ENCODE results near the gene TRMT5.

The TRMT5 gene

DNA sequence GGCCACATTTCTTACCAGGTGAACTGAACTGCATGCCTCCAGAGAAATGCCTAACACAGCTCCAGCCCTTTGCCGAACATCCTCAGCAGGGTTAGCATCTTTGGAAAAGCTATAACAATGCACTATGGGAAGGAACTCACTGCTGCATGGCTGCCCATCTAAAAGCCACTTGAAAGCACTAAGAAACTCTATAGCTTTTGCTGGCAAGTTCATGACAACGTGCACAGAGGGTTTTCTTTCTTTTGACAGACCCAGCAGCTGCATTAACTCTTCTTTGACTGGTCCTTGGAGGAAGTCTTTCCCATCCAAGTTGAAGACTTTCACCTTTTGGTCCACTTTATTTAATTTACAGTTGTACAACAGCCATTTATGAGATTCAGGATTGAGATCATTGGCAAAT, 5.3 kb downstream of the TRMT5 start:
- in situ Hi-C loops (cut with HindIII; ENCODE audit: low pct_unique_long_range_greater_than_20kb, low sequenced_read_pairs): no loop called here
- DNase-seq (ENCODE audit: low read depth in 1 of 2, low spot score in 1 of 2): no peak
- no peak for TF ChIP-seq JUND (IDR thresholded peaks at IDR 0.05; ENCODE audit: low read depth)

GRCh38 chr14:60974090-60974651, 6.7 kb downstream of the TRMT5 start:
- DNase-seq (ENCODE audit: low read depth in 1 of 2, low spot score in 1 of 2): no peak
- TF ChIP-seq JUND (IDR thresholded peaks at IDR 0.05; ENCODE audit: low read depth): no peak
- in situ Hi-C loops (cut with HindIII; ENCODE audit: low pct_unique_long_range_greater_than_20kb, low sequenced_read_pairs): no loop called here

GRCh38 chr14:60973070-60973469, 7.8 kb downstream of the TRMT5 start:
- in situ Hi-C loops (cut with HindIII; ENCODE audit: low pct_unique_long_range_greater_than_20kb, low sequenced_read_pairs): no loop called here
- TF ChIP-seq JUND (IDR thresholded peaks at IDR 0.05; ENCODE audit: low read depth): no peak
- no peak for DNase-seq (ENCODE audit: low read depth in 1 of 2, low spot score in 1 of 2)

GRCh38 chr14:60972295-60972694, 8.6 kb downstream of the TRMT5 start:
- no peak for TF ChIP-seq JUND (IDR thresholded peaks at IDR 0.05; ENCODE audit: low read depth)
- no peak for DNase-seq (ENCODE audit: low read depth in 1 of 2, low spot score in 1 of 2)
- in situ Hi-C loops (cut with HindIII; ENCODE audit: low pct_unique_long_range_greater_than_20kb, low sequenced_read_pairs): no loop called here

DNA sequence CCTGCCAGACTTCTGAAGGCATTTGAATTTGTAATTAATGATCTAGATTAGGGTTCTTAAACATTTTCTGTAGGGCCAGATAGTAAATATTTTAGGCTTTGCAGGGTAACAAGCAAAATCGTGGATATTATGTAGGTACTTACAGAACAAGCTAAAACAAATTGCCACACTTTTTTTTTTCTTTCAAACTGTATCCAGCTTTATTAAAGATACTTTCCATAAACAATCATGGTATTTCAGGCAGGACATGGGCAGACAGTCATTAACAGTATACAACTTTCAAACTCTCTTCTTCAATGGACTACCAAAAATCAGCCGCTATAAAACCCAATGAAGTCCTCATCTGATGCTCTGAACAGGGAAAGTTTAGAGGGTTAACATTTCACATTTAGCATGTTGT, 9.6 kb downstream of the TRMT5 start:
- in situ Hi-C loops (cut with HindIII; ENCODE audit: low pct_unique_long_range_greater_than_20kb, low sequenced_read_pairs): no loop called here

GRCh38 chr14:60970146-60970545, 10.7 kb downstream of the TRMT5 start:
- DNase-seq (ENCODE audit: low read depth in 1 of 2, low spot score in 1 of 2): no peak
- no peak for TF ChIP-seq JUND (IDR thresholded peaks at IDR 0.05; ENCODE audit: low read depth)
- in situ Hi-C loops (cut with HindIII; ENCODE audit: low pct_unique_long_range_greater_than_20kb, low sequenced_read_pairs): no loop called here

More for the DNA sequence above, 9.6 kb downstream of the TRMT5 start:
- DNase-seq (ENCODE audit: low read depth in 1 of 2, low spot score in 1 of 2): no peak
- no peak for TF ChIP-seq JUND (IDR thresholded peaks at IDR 0.05; ENCODE audit: low read depth)

DNA sequence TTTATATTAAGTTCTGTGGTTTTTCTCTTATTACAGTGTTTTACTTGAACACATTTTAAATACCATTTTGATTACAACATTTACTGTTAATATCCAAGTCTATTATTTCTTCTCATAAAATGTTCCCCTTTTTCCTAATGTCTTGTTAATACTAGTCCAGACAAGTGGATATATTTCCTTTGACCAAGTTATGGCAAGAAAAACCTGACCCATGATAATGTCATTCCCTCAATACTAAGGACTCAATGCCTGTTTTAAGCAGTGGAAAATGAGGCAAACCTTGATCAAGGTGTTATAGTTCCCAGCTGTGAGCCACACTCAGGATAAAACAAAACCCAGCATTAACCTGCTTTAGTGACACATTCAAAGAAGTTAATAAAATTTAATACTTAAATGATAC, 12.2 kb downstream of the TRMT5 start:
- TF ChIP-seq JUND (IDR thresholded peaks at IDR 0.05; ENCODE audit: low read depth): no peak
- in situ Hi-C loops (cut with HindIII; ENCODE audit: low pct_unique_long_range_greater_than_20kb, low sequenced_read_pairs): no loop called here
- DNase-seq (ENCODE audit: low read depth in 1 of 2, low spot score in 1 of 2): no peak

- DNase-seq (ENCODE audit: low read depth in 1 of 2, low spot score in 1 of 2): no peak
- in situ Hi-C loops (cut with HindIII; ENCODE audit: low pct_unique_long_range_greater_than_20kb, low sequenced_read_pairs): no loop called here
- no peak for TF ChIP-seq JUND (IDR thresholded peaks at IDR 0.05; ENCODE audit: low read depth)
Measured at GRCh38 chr14:60968099-60968498, 12.8 kb downstream of the TRMT5 start.

DNA sequence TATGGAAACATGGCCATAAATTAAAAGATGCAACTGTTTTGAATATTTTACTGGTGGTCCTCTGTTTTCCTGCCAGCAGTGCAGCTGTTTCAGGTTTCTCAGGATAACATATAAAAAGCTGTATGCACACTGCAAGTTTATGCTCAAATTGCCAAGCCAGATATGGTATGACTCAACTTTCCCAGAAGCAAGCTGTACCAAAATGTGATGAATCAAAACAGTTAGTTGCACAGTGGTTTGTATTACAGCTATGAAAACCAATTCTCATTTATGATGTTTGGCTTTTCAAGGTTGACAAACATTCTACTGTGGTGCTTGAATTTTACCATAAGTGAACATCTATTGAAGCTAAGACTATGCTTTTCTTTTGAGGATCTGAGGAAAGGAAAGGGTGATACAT, 15.5 kb downstream of the TRMT5 start:
- in situ Hi-C loops (cut with HindIII; ENCODE audit: low pct_unique_long_range_greater_than_20kb, low sequenced_read_pairs): no loop called here
- no peak for DNase-seq (ENCODE audit: low read depth in 1 of 2, low spot score in 1 of 2)
- no peak for TF ChIP-seq JUND (IDR thresholded peaks at IDR 0.05; ENCODE audit: low read depth)

DNA sequence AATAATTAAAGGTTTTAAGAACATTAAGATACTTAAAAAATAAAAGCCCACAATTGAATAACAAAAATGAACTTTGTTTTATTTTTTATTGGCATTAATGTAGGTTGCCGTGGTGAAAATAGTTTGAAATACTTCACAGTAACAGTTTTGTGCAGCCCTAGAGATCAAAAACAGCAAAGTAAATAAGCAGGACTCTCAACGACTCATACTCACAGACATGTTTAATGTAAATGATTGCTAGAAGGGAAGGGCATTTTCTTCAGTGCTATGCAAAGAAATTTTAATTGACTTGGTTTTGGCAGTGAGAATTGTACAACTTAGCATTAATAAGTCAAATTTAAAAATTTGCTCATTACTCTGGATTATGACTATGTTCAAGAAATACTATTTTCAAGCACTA, 16.0 kb downstream of the TRMT5 start:
- TF ChIP-seq JUND (IDR thresholded peaks at IDR 0.05; ENCODE audit: low read depth): no peak
- no peak for DNase-seq (ENCODE audit: low read depth in 1 of 2, low spot score in 1 of 2)
- in situ Hi-C loops (cut with HindIII; ENCODE audit: low pct_unique_long_range_greater_than_20kb, low sequenced_read_pairs): no loop called here

DNA sequence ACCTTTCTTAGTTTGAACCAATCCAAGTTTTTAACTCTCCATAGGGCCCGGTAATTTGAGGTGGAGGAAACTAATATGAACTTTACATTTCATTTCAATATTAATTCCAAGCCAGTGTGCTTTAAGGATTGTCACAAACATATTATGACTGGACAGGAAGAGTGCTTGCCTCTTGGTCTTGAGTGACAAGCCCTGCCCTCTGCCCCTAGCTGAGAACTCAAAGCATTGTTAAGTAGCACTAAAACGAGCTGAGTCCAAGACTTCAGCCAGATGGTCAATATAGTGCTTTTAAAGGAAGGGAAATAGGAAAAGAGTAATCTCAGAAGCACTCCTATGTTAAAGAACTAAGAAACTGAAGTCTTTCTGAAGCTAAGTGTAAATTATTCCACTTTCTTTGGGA, 17.1 kb downstream of the TRMT5 start:
- no peak for TF ChIP-seq JUND (IDR thresholded peaks at IDR 0.05; ENCODE audit: low read depth)
- in situ Hi-C loops (cut with HindIII; ENCODE audit: low pct_unique_long_range_greater_than_20kb, low sequenced_read_pairs): no loop called here
- no peak for DNase-seq (ENCODE audit: low read depth in 1 of 2, low spot score in 1 of 2)

GRCh38 chr14:60958146-60958545, 22.7 kb downstream of the TRMT5 start:
- no peak for TF ChIP-seq JUND (IDR thresholded peaks at IDR 0.05; ENCODE audit: low read depth)
- in situ Hi-C loops (cut with HindIII; ENCODE audit: low pct_unique_long_range_greater_than_20kb, low sequenced_read_pairs): no loop called here
- DNase-seq (ENCODE audit: low read depth in 1 of 2, low spot score in 1 of 2): no peak

DNA sequence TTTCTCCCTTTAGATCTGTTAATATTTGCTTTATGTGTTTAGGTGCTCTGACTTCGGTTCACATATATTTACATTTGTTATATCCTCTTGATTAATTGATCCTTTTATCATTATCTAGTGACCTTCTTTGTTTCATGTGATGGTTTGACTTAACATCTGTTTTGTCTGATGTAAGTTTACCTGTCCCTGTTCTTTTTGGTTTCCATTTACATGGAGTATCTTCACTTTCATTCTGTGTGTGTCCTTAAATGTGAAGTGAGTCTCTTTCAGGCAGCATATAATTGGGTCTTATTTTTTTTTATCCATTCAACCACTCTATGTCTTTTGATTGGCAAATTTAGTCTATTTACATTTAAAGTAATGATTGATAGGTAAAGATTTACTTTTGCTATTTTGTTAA, 24.2 kb downstream of the TRMT5 start:
- no peak for DNase-seq (ENCODE audit: low read depth in 1 of 2, low spot score in 1 of 2)
- in situ Hi-C loops (cut with HindIII; ENCODE audit: low pct_unique_long_range_greater_than_20kb, low sequenced_read_pairs): no loop called here
- no peak for TF ChIP-seq JUND (IDR thresholded peaks at IDR 0.05; ENCODE audit: low read depth)

DNA sequence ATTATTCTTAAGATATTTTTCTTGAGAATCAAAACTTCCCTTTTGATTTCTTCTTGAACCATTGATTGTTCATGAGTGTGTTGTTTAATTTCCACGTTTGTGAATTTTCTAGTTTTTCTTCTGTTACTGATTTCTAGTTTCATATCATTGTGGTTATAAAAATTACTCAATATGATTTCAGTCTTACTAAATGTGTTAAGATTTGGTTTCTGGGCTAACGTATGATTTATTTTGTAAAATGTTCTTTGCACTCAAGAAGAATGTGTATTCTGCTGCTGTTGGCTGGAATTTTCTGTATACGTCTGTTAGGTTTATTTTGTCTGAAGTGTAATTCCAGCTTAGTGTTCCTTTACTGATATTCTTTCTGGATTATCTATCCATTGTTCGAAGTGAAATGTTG, 24.7 kb downstream of the TRMT5 start:
- in situ Hi-C loops (cut with HindIII; ENCODE audit: low pct_unique_long_range_greater_than_20kb, low sequenced_read_pairs): no loop called here
- TF ChIP-seq JUND (IDR thresholded peaks at IDR 0.05; ENCODE audit: low read depth): no peak
- DNase-seq (ENCODE audit: low read depth in 1 of 2, low spot score in 1 of 2): no peak
